Measurements from ENCODE around the gene NPAS3. TPM values are rescaled to one million over a fixed set of nuclear protein-coding genes. Genes with fewer than 3 reads are reported as not detected.

NPAS3 gene
- total RNA-seq, 1 experiment from 2014 or later: 0.36 TPM

GRCh38 chr14:33184587-33184986 lies 245.9 kb downstream of the NPAS3 start:
- no peak overlapping the region for H2AFZ ChIP-seq (ENCODE audit: low read length)
- ChIA-PET CTCF (interaction anchor here (0.6 kb wide), 1 partner anchor 234 kb away, joined by 3 read pairs; no protein-coding TSS in a partner anchor), POLR2A (ENCODE audit: unreplicated experiment) (no interaction called here)
- peaks cover 9% of the 10 kb centered on the region for H3K27me3 ChIP-seq (ENCODE audit: low read length)
- H3K36me3 ChIP-seq (ENCODE audit: low read depth, low read length): no peaks in the 10 kb centered on the region
- ATAC-seq (peak; percentile 85), DNase-seq (peak; percentile 53)
- no peaks in the 10 kb centered on the region for H3K79me2 ChIP-seq (ENCODE audit: low read length)
- BruUV-seq (replicated peaks): no TSS peak
- no peaks in the 10 kb centered on the region for H4K20me1 ChIP-seq (ENCODE audit: low read length)
- no peaks in the 10 kb centered on the region for H3K9me3 ChIP-seq (ENCODE audit: low read length)
- H3K4me2 ChIP-seq (ENCODE audit: low read length): no peak overlapping the region
- no peak overlapping the region for H3K27ac ChIP-seq (ENCODE audit: low read length)
- no peak overlapping the region for H3K4me3 ChIP-seq (ENCODE audit: low read length)
- H3K9ac ChIP-seq (ENCODE audit: low read length): no peak overlapping the region
- no peaks in the 10 kb centered on the region for H3K4me1 ChIP-seq (ENCODE audit: insufficient read depth, low read length)
- H3F3A ChIP-seq (ENCODE audit: low read length, unreplicated experiment): no peaks in the 10 kb centered on the region
- H3K9me2 ChIP-seq (replicated peaks; ENCODE audit: low read length): no peaks in the 10 kb centered on the region
- TF ChIP-seq EZH2 (IDR thresholded peaks at IDR 0.05; ENCODE audit: low read length, unreplicated experiment) (no peak), EZH2phosphoT487 (IDR thresholded peaks at IDR 0.05; ENCODE audit: borderline replicate concordance, low read length) (no peak), CTCF (conservative IDR thresholded peaks at IDR 0.05; ENCODE audit: low read depth, low read length) (peak; percentile 61)
- intact Hi-C loops (cut with micrococcal nuclease): loop anchor here (1.0 to 10.0 kb wide), 2 partner anchors 250 to 609 kb away; no protein-coding TSS in a partner anchor

DNA sequence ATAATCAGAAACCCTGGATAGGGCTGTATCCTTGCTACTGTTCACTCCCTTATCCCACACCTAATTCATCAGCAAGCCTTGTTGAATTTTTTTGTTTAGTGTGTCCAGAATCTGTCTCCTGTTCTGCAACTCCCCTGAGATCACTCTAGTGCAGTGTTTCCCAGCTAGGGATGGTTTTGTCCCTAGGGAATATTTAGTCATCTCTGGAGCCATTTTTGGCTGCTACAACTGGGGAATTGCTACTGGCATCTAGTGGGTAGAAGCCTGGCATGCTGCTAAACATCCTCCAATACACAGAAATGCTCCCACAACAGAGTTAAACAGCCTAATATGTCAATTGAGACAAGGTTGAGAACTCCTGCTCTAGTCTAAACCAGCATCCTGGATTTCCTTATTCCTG lies 248.0 kb downstream of the NPAS3 start:
- Histone ChIP-seq H4K20me1 (ENCODE audit: low read length) (no peaks in the 10 kb centered on the region), H3K36me3 (ENCODE audit: low read depth, low read length) (no peaks in the 10 kb centered on the region), H3K4me1 (ENCODE audit: insufficient read depth, low read length) (no peaks in the 10 kb centered on the region), H3K9ac (ENCODE audit: low read length) (no peak overlapping the region), H2AFZ (ENCODE audit: low read length) (no peak overlapping the region), H3K4me3 (ENCODE audit: low read length) (no peak overlapping the region), H3K9me2 (replicated peaks; ENCODE audit: low read length) (no peaks in the 10 kb centered on the region), H3F3A (ENCODE audit: low read length, unreplicated experiment) (no peaks in the 10 kb centered on the region), H3K27ac (ENCODE audit: low read length) (no peak overlapping the region), H3K79me2 (ENCODE audit: low read length) (no peaks in the 10 kb centered on the region), H3K4me2 (ENCODE audit: low read length) (no peak overlapping the region), H3K27me3 (ENCODE audit: low read length) (peaks cover 9% of the 10 kb centered on the region), H3K9me3 (ENCODE audit: low read length) (no peaks in the 10 kb centered on the region)
- ATAC-seq (no peak), DNase-seq (no peak)
- POLR2A ChIA-PET (ENCODE audit: unreplicated experiment): no interaction called here
- CTCF ChIA-PET: no interaction called here
- no TSS peak for BruUV-seq (replicated peaks)
- TF ChIP-seq EZH2phosphoT487 (IDR thresholded peaks at IDR 0.05; ENCODE audit: borderline replicate concordance, low read length) (no peak), CTCF (conservative IDR thresholded peaks at IDR 0.05; ENCODE audit: low read depth, low read length) (no peak), EZH2 (IDR thresholded peaks at IDR 0.05; ENCODE audit: low read length, unreplicated experiment) (no peak)
- intact Hi-C loops (cut with micrococcal nuclease): loop anchor here (10.0 kb wide), 1 partner anchor 248 kb away; no protein-coding TSS in a partner anchor

DNA sequence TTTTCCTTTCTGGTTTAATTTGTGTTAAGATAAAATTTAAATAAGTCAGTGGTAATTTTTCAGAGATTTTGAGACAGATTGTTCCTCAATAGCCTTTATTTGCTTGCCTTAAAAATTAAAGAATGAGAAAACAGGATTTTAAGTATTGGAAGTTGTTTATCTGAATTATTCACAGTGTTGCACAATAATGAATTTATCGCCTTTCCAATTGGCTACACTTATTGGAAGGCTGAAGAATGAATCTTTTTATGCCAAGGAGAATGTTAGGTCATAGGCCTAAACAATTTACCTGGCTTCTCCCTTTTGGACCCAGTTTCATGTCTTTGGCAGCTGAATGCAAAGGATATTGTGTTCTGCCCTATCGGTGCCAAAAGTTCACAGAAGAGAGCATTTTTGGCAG lies 250.2 kb downstream of the NPAS3 start:
- BruUV-seq (replicated peaks): no TSS peak
- intact Hi-C loops (cut with micrococcal nuclease): loop anchor here (10.0 kb wide), 1 partner anchor 246 kb away; no protein-coding TSS in a partner anchor
- H2AFZ ChIP-seq (ENCODE audit: low read length): no peak overlapping the region
- H3K4me1 ChIP-seq (ENCODE audit: insufficient read depth, low read length): no peaks in the 10 kb centered on the region
- no peak for ATAC-seq
- no peak overlapping the region for H3K9ac ChIP-seq (ENCODE audit: low read length)
- no peaks in the 10 kb centered on the region for H3F3A ChIP-seq (ENCODE audit: low read length, unreplicated experiment)
- H3K9me3 ChIP-seq (ENCODE audit: low read length): no peaks in the 10 kb centered on the region
- POLR2A ChIA-PET (ENCODE audit: unreplicated experiment): no interaction called here
- H3K27me3 ChIP-seq (ENCODE audit: low read length): peaks cover 12% of the 10 kb centered on the region
- no peaks in the 10 kb centered on the region for H3K9me2 ChIP-seq (replicated peaks; ENCODE audit: low read length)
- no peaks in the 10 kb centered on the region for H3K79me2 ChIP-seq (ENCODE audit: low read length)
- no peak overlapping the region for H3K27ac ChIP-seq (ENCODE audit: low read length)
- TF ChIP-seq EZH2phosphoT487 (IDR thresholded peaks at IDR 0.05; ENCODE audit: borderline replicate concordance, low read length) (no peak), CTCF (conservative IDR thresholded peaks at IDR 0.05; ENCODE audit: low read depth, low read length) (no peak), EZH2 (IDR thresholded peaks at IDR 0.05; ENCODE audit: low read length, unreplicated experiment) (no peak)
- no peak for DNase-seq
- CTCF ChIA-PET: no interaction called here
- H3K4me3 ChIP-seq (ENCODE audit: low read length): no peak overlapping the region
- H3K36me3 ChIP-seq (ENCODE audit: low read depth, low read length): no peaks in the 10 kb centered on the region
- H4K20me1 ChIP-seq (ENCODE audit: low read length): no peaks in the 10 kb centered on the region
- H3K4me2 ChIP-seq (ENCODE audit: low read length): no peak overlapping the region

Data from PC-3 (cell line).